GM12875 (cell line): ENCODE measurements around the gene ENO2.

Source experiments
- H3K4me3 ChIP-seq: one replicate; pipeline ENCODE4 v1.5.1; 2011; ENCODE audit warnings: low read depth, low read length, control low read depth
- CTCF ChIP-seq: IDR thresholded peaks from 2 replicates; pipeline ENCODE4 v1.5.1; 2011; ENCODE audit warnings: low read depth, mild to moderate bottlenecking, control low read depth, inconsistent platforms, low read length, moderate library complexity, borderline replicate concordance; ENCODE audit not compliant: insufficient read depth

The ENO2 gene

DNA sequence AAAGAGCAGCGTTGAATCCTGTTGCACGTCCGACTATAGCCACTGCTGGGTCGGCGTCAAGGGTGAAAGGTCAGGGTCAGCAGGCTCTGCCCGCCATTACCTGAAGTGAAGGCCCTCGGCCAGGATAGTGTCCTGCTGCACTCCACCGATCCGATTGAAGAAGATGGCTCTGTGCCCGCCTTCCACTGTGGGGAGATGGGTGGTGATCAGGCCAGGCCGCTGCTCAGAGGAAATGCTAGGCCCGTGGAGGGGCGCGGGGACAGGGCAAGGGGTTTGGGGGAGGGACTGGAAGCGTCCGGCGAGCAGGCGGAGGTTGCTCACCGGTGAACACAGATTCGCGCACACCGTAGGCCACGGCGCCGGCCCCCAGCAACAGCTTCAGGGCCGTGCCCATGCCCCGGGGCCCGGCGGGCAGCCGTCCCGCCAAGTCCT, 55.7 kb downstream of the ENO2 start:
- no peak for TF ChIP-seq CTCF
- peak overlapping the region; percentile 73 for H3K4me3 ChIP-seq
